IPS-20b (cell line): Measurements from ENCODE around the gene MAPK8.

ENCODE experiments used
- H3K27ac ChIP-seq: one replicate; pipeline ENCODE4 v1.5.1; 2013; ENCODE audit warnings: low read length
- H3K27me3 ChIP-seq: 2 replicates; pipeline ENCODE4 v1.6.1; 2013; ENCODE audit warnings: mild to moderate bottlenecking, low read length, inconsistent platforms; ENCODE audit not compliant: insufficient read depth
- H3K36me3 ChIP-seq: 2 replicates; pipeline ENCODE4 v1.6.1; 2013; ENCODE audit warnings: low read depth, mild to moderate bottlenecking, inconsistent platforms, low read length, moderate library complexity; ENCODE audit not compliant: insufficient read depth
- H3K4me1 ChIP-seq: 2 replicates; pipeline ENCODE4 v1.6.1; 2013; ENCODE audit warnings: mild to moderate bottlenecking, control low read depth, inconsistent platforms, low read length, moderate library complexity; ENCODE audit not compliant: insufficient read depth
- H3K4me3 ChIP-seq: 2 replicates; pipeline ENCODE4 v1.5.1; 2013; ENCODE audit warnings: mild to moderate bottlenecking, low read length, inconsistent platforms
- H3K9ac ChIP-seq: 2 replicates; pipeline ENCODE4 v1.6.1; 2013; ENCODE audit warnings: low read depth, mild to moderate bottlenecking, inconsistent platforms, low read length, moderate library complexity
- H3K9me3 ChIP-seq: 2 replicates; pipeline ENCODE4 v1.6.1; 2013; ENCODE audit warnings: mild to moderate bottlenecking, low read depth, low read length, inconsistent platforms; ENCODE audit not compliant: insufficient read depth

The MAPK8 gene

DNA sequence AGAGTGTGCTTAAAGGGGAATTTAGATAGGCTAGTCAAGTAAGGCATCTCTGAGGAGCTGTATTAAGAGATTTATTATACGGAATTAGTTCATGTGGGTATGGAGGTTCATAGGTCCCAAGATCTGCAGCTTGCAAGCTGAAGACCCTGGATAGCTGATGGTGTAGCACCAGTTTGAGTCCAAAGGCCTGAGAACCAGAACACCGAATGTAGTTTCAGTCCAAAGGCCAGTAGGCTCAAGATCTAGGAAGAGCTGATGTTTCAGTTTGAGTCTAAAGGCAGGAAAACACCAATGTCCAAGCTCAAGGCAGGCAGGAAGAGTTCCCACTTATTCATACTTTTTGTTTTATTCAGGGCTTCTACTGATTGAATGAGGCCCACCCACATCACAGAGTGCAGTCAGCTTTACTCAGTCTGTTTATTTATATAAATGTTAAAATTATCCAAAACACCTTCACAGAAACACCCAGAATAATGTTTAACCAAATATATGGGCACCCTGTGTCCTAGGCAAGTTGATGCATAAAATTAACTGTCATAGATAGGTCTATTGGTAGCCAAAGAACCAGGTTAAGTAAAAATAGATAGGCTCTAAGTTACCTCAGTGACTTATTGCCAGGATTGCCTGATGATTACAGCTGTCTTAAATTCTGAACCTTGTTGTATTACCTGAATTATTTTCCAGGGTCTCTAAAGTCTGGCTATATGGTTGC, 83.5 kb downstream of the MAPK8 start:
- H3K4me3 ChIP-seq, result no peak overlapping the region
- no peaks in the 10 kb centered on the region for H3K36me3 ChIP-seq
- no peaks in the 10 kb centered on the region for H3K27me3 ChIP-seq
- no peak overlapping the region for H3K27ac ChIP-seq
- peaks cover 9% of the 10 kb centered on the region for H3K4me1 ChIP-seq
- H3K9ac ChIP-seq, result no peak overlapping the region
- H3K9me3 ChIP-seq, result no peaks in the 10 kb centered on the region

DNA sequence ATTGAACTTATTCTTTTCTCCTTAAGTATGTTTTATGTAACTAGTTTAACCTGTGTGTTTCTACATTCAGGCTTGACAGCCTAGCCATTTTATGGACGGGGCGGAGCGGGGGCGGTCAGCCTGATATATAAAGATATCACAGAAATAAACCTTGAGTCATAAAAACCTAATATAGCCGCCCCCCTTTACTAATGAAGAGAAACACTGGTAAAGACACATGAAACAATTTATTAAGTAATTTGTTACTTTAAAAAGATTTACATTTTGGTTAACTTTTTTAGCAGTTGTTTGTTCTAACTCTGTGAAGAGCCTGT, 84.0 kb downstream of the MAPK8 start:
- Histone ChIP-seq H3K9me3 (no peaks in the 10 kb centered on the region), H3K27ac (no peak overlapping the region), H3K4me3 (no peak overlapping the region), H3K36me3 (no peaks in the 10 kb centered on the region), H3K9ac (no peak overlapping the region), H3K4me1 (peaks cover 9% of the 10 kb centered on the region), H3K27me3 (no peaks in the 10 kb centered on the region)

DNA sequence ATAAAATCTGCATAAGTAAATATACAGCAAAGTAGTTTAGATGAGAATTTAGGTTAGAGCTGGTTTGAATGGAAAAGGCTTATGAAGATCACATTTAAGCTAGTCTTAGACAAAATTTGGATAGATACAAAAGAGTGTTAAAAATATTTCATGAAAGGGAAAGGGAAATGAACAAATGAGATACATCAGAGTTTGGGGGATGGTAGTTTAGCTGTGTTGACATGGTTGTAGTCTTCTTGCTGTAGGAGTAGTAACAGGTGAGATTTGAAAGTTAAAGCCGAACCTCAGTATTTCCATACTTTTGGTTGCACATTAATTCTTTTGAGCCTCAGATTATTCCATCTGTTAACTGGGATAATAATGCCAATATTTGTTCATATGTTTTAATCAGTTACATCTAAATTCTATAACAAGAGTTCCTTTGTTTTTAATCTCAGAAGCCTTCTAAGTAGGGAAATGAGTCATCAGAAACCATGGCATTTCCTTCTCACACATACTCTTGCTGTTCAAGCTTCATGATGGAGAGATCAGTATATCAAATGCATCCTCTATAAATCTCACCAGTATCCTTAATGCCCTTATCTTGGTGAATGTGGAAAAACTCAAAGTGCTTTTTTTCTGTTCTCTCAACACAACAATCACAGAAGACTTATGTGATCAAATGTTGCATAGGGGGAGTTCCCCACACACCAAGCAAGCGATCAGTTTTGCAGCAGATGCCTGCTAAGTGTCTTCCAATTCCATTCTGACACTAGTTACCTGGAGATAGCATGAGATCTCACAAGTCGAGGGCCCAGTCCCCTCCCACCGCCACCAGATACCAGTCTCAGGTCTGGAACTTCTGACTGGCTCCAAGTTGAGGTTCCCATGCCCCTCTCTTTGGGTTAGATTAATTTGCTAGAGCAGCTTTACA, 84.7 kb downstream of the MAPK8 start:
- H3K9me3 ChIP-seq, result no peaks in the 10 kb centered on the region
- no peak overlapping the region for H3K27ac ChIP-seq
- no peak overlapping the region for H3K9ac ChIP-seq
- H3K4me3 ChIP-seq, result no peak overlapping the region
- H3K4me1 ChIP-seq, result peaks cover 9% of the 10 kb centered on the region
- H3K27me3 ChIP-seq, result no peaks in the 10 kb centered on the region
- H3K36me3 ChIP-seq, result no peaks in the 10 kb centered on the region

DNA sequence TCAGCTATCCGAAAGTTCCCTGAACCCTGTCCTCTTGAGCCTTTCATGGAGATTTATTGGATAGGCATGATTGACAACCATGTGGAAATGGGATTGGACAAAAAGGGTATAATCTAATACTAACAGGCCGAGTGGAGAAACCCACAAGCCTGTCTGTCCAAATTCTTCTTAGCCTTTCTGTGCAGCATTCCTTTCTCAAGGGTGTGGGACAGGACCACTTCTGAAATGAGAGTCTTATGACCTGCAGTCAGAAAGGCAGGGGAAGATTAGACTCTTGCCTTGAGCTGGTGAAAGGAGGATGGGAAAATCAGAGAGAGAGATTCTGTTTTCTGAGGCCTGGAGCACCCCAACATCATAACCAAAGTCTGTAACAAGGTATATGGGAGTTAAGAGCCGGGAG, 85.5 kb downstream of the MAPK8 start:
- H3K36me3 ChIP-seq, result no peaks in the 10 kb centered on the region
- no peak overlapping the region for H3K27ac ChIP-seq
- no peak overlapping the region for H3K9ac ChIP-seq
- H3K4me3 ChIP-seq, result no peak overlapping the region
- no peaks in the 10 kb centered on the region for H3K9me3 ChIP-seq
- H3K27me3 ChIP-seq, result no peaks in the 10 kb centered on the region
- H3K4me1 ChIP-seq, result peaks cover 9% of the 10 kb centered on the region

DNA sequence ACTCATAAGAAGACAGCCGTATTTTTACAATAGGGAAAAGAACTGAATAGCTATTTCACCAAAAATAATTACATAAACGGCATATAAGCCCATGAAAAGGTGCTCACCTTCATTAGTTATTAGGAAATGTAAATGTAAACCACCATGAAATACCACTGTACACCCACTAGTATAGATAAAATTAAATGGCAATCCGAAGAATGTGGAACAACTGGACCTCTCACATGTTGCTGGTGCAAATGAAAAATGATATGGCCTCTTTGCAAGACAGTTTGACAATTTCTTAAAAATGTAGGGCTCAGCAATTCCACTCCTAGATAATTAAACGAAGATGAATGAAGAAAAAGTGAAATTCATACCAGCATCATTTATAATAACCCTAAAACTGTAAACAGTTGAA, 91.8 kb downstream of the MAPK8 start:
- Histone ChIP-seq H3K4me3 (no peak overlapping the region; the same call in 1 of the 2 replicates), H3K9ac (peak overlapping the region; percentile 51; the same call in 1 of the 2 replicates), H3K4me1 (peaks cover 33% of the 10 kb centered on the region), H3K27me3 (no peaks in the 10 kb centered on the region), H3K36me3 (no peaks in the 10 kb centered on the region), H3K9me3 (no peaks in the 10 kb centered on the region), H3K27ac (no peak overlapping the region)

DNA sequence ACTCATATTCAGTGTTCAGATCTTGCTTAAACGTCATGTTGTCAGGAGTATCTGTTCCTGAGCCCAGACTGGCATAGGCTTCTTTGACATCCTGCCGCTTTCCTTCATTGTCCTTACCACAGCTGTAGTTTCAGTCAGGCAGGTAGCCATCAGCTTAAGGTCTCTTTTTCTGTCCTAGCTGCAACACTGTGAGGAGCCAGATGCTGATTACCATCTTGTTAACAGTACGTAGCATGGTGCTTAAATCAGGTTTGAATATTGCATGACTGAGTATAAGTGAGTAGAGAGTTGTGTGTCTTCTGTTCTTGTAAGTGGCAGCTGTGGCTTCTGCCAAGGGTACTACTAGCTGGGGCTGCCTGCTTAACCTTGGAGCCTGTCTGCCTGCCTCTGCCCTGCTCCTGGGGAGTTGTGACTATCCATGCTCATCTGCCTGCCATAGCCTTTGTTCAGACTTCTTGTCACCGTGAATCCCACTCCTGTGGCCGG, 92.6 kb downstream of the MAPK8 start:
- no peaks in the 10 kb centered on the region for H3K27me3 ChIP-seq
- H3K4me1 ChIP-seq, result peaks cover 33% of the 10 kb centered on the region
- H3K36me3 ChIP-seq, result no peaks in the 10 kb centered on the region
- H3K9me3 ChIP-seq, result no peaks in the 10 kb centered on the region
- H3K27ac ChIP-seq, result peak overlapping the region; percentile 59
- peak overlapping the region; percentile 51; the same call in 1 of the 2 replicates for H3K9ac ChIP-seq
- H3K4me3 ChIP-seq, result peak overlapping the region; percentile 17

DNA sequence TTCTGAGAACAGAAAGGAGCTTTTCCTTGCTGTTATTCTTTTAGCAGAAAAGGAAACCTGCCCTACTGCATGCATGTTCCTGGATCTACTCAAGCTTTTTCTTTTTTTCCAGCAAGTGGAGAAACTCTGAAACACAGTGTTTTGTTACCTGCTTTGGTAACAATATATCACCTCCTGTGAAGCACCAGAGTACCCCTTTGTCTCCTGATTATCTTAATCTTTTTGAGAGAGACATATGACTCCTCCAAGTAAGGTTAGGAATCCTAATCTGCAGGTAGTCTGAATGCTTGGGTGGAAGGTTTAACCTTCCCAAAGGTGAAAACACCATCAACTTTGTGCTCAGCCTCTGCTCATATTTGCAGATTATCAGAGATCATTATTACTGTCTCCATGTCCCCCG, 93.1 kb downstream of the MAPK8 start:
- H3K27me3 ChIP-seq, result no peaks in the 10 kb centered on the region
- H3K4me1 ChIP-seq, result peaks cover 33% of the 10 kb centered on the region
- 0 out of 2 replicates have a peak, but pooled peaks cover under 1% of the 10 kb centered on the region for H3K36me3 ChIP-seq
- peak overlapping the region; percentile 51; the same call in 1 of the 2 replicates for H3K9ac ChIP-seq
- peak overlapping the region; percentile 17; the same call in 1 of the 2 replicates for H3K4me3 ChIP-seq
- peak overlapping the region; percentile 59 for H3K27ac ChIP-seq
- H3K9me3 ChIP-seq, result no peaks in the 10 kb centered on the region

DNA sequence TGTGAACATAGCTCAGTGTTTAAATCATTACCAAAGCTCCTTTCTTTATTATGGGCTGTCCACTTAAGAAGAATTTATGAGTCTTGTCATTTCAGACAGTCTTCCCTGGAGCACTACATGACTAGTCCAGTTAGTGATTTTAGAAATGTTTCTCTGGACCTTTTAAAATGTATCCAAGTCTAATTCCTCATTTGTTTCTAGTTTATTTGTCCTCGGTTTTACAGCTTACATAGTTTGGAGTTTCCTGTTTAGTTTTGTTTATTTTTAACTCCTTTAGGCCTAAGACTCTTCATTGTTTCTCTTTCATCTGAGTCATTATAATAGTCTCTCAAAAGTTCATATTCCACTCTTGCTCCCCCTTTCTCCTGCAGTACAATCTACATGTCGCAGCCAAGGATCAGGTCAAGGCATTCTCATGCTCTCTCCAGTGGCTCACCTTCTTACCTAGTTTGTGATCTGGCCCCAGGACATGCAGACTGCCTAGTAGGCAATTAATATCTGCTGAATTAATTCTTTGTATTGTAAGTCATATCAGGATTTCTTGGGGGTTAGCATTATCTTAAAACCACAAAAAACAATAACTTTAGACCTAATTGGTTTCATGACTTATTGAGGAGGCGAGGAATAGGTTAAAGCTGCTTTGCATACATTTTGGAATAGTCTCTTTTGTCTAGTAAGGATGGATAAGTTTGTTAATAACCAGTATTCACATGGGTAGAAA, 93.8 kb downstream of the MAPK8 start:
- peak overlapping the region; percentile 51; the same call in 1 of the 2 replicates for H3K9ac ChIP-seq
- H3K4me3 ChIP-seq, result no peak overlapping the region
- peaks cover 33% of the 10 kb centered on the region for H3K4me1 ChIP-seq
- H3K9me3 ChIP-seq, result no peaks in the 10 kb centered on the region
- H3K27ac ChIP-seq, result peak overlapping the region; percentile 59
- H3K27me3 ChIP-seq, result no peaks in the 10 kb centered on the region
- H3K36me3 ChIP-seq, result 0 out of 2 replicates have a peak, but pooled peaks cover 3% of the 10 kb centered on the region

DNA sequence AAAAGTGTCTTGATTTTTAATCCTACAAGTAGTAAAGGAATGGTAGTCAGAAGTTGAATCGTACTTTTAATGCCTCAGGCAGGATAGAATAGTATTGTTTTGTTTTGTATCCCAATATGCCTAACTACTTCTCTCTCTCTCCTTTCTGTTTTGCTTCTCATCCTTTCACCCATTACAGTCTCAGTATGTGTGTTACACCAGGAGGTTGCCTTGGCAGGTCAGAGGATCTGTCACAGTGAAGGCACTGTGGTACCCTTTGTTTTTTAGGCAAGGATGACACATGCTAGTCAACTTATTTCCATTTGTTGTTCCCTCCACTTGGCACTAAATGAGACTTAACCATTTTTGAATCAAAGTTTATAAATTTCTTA, 94.4 kb downstream of the MAPK8 start:
- H3K27me3 ChIP-seq, result no peaks in the 10 kb centered on the region
- H3K9ac ChIP-seq, result no peak overlapping the region
- no peak overlapping the region for H3K27ac ChIP-seq
- H3K4me1 ChIP-seq, result peaks cover 33% of the 10 kb centered on the region
- H3K4me3 ChIP-seq, result no peak overlapping the region
- H3K36me3 ChIP-seq, result 0 out of 2 replicates have a peak, but pooled peaks cover 3% of the 10 kb centered on the region
- no peaks in the 10 kb centered on the region for H3K9me3 ChIP-seq

DNA sequence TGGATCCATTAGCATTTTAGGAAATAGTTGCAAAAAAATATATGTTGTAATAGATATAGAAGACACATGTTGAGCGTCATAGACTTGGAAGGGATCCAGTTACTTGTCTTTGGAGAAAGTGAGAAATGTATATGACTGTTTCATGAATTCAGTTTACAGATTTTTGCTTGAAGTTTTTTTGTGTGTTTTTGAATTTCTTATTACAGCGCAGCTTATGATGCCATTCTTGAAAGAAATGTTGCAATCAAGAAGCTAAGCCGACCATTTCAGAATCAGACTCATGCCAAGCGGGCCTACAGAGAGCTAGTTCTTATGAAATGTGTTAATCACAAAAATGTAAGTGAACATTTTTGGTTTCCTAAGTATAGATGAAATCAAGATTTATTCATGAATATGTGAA, 98.2 kb downstream of the MAPK8 start:
- Histone ChIP-seq H3K4me3 (no peak overlapping the region), H3K27me3 (no peaks in the 10 kb centered on the region), H3K36me3 (peaks cover 3% of the 10 kb centered on the region; the same call in 1 of the 2 replicates), H3K27ac (no peak overlapping the region), H3K9ac (no peak overlapping the region), H3K4me1 (peaks cover 14% of the 10 kb centered on the region; the same call in 1 of the 2 replicates), H3K9me3 (no peaks in the 10 kb centered on the region)

DNA sequence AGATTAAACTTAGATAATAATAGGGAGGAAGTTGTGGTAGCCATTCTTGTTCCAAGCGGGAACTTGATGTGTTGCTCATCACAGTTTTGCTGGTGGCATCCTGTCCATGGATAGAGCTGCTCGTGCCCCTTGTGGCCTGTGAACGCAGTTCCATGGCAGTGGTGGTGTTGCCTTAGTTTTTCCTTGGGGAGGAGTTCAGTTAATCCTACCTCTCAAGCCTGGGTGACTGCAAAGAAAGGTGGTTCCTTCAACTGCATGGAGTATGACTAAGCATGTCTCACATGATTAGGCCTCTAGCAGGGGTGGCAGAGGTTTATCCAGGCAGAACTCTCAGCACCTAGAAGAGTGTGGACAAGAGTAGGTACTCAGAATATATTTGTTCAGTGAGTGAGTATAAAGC, 99.7 kb downstream of the MAPK8 start:
- Histone ChIP-seq H3K4me3 (no peak overlapping the region), H3K9ac (no peak overlapping the region), H3K36me3 (peaks cover 17% of the 10 kb centered on the region)

More for the DNA sequence above, 99.7 kb downstream of the MAPK8 start:
- Histone ChIP-seq H3K9me3 (no peaks in the 10 kb centered on the region), H3K27me3 (no peaks in the 10 kb centered on the region), H3K4me1 (peaks cover 2% of the 10 kb centered on the region; the same call in 1 of the 2 replicates), H3K27ac (no peak overlapping the region)
